Progenitor cell of endocrine pancreas (in vitro differentiated cells): ENCODE data around the gene NLRP11. TPM values are rescaled to one million over a fixed set of nuclear protein-coding genes. Genes with fewer than 3 reads are reported as not detected.

Experiments used
- DNase-seq: peaks from one replicate; pipeline ENCODE4 v3.0.0; 2021; ENCODE audit warnings: low spot score; ENCODE audit not compliant: unreplicated experiment
- H3K27ac Mint-ChIP-seq: 2 replicates; pipeline ENCODE4 v1.8.0; 2021; ENCODE audit warnings: mild to moderate bottlenecking, moderate library complexity, mixed read lengths
- H3K27me3 Mint-ChIP-seq: 2 replicates; pipeline ENCODE4 v1.8.0; 2021; ENCODE audit warnings: mixed read lengths
- H3K36me3 Mint-ChIP-seq: 2 replicates; pipeline ENCODE4 v1.8.0; 2022; ENCODE audit warnings: mixed read lengths; ENCODE audit not compliant: insufficient read depth
- H3K4me1 Mint-ChIP-seq: 2 replicates; pipeline ENCODE4 v1.8.0; 2021; ENCODE audit warnings: low read depth, mixed read lengths
- H3K4me3 Mint-ChIP-seq: 2 replicates; pipeline ENCODE4 v1.8.0; 2021; ENCODE audit warnings: low read depth, mild to moderate bottlenecking, moderate library complexity, mixed read lengths
- H3K9me3 Mint-ChIP-seq: 2 replicates; pipeline ENCODE4 v1.8.0; 2021; ENCODE audit warnings: low read depth, mixed read lengths
- total RNA-seq: library from RNA; stranded (reverse); gene quantifications from 2 replicates; pipeline ENCODE4 v1.2.1, GENCODE V29; 2021
- TF ChIP-seq, protein P1 (sequence below): fragments of 200-600 bp; sonication (generic); IDR thresholded peaks from one replicate; pipeline ENCODE4 v1.5.0; 2021; ENCODE audit warnings: antibody characterized with exemption, mild to moderate bottlenecking; ENCODE audit not compliant: unreplicated experiment

Gene NLRP11
- total RNA-seq, 1 donor from 2014 or later = not detected

DNA sequence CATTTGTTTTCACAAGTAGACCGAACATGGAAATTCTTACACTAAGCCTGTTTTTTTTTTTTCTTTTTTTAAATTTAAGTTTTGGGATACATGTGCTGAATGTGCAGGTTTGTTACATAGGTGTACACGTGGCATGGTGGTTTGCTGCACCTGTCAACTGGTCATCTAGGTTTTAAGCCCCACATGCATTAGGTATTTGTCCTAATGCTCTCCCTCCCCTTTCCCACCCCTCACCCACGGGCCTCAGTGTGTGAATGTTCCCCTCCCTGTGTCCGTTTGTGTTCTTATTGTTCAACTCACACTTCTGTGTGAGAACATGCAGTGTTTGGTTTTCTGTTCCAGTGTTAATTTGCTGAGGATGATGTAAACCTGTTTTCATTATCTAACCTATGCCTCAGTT is 7.1 kb upstream of the NLRP11 start:
- Mint-ChIP-seq H3K4me1 (no peaks in the 10 kb centered on the region), H3K36me3 (peaks cover 3% of the 10 kb centered on the region), H3K9me3 (peaks cover 50% of the 10 kb centered on the region)

DNA sequence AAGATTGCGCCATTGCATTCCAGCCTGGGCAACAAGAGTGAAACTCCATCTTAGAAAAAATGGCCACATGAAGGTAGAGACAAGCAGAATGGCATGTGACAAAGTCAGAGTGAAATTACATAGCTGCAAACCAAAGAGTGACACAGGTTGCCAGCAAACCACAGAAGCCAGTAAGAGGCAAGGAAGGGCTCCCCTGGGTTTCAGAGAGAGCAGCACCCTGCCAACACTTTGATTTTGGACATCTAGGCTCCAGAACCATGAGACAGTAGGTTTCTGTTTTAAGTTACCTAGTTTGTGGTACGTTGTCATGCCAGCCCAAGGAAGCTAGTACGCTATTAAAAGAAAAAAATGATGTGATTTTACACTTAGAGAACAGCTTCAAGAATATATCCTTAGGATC is 6.5 kb upstream of the NLRP11 start:
- H3K9me3 Mint-ChIP-seq = peaks cover 48% of the 10 kb centered on the region
- DNase-seq = no peak
- no peaks in the 10 kb centered on the region for H3K27me3 Mint-ChIP-seq
- no peaks in the 10 kb centered on the region for H3K4me1 Mint-ChIP-seq
- H3K36me3 Mint-ChIP-seq = peaks cover 2% of the 10 kb centered on the region
- no peak overlapping the region for H3K27ac Mint-ChIP-seq
- H3K4me3 Mint-ChIP-seq = no peak overlapping the region
- TF ChIP-seq, protein P1, sequence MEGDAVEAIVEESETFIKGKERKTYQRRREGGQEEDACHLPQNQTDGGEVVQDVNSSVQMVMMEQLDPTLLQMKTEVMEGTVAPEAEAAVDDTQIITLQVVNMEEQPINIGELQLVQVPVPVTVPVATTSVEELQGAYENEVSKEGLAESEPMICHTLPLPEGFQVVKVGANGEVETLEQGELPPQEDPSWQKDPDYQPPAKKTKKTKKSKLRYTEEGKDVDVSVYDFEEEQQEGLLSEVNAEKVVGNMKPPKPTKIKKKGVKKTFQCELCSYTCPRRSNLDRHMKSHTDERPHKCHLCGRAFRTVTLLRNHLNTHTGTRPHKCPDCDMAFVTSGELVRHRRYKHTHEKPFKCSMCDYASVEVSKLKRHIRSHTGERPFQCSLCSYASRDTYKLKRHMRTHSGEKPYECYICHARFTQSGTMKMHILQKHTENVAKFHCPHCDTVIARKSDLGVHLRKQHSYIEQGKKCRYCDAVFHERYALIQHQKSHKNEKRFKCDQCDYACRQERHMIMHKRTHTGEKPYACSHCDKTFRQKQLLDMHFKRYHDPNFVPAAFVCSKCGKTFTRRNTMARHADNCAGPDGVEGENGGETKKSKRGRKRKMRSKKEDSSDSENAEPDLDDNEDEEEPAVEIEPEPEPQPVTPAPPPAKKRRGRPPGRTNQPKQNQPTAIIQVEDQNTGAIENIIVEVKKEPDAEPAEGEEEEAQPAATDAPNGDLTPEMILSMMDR = no peak

More for the DNA sequence above, 7.1 kb upstream of the NLRP11 start:
- DNase-seq = no peak
- H3K27ac Mint-ChIP-seq = no peak overlapping the region
- TF ChIP-seq, protein P1 = no peak
- H3K27me3 Mint-ChIP-seq = no peaks in the 10 kb centered on the region
- H3K4me3 Mint-ChIP-seq = no peak overlapping the region

DNA sequence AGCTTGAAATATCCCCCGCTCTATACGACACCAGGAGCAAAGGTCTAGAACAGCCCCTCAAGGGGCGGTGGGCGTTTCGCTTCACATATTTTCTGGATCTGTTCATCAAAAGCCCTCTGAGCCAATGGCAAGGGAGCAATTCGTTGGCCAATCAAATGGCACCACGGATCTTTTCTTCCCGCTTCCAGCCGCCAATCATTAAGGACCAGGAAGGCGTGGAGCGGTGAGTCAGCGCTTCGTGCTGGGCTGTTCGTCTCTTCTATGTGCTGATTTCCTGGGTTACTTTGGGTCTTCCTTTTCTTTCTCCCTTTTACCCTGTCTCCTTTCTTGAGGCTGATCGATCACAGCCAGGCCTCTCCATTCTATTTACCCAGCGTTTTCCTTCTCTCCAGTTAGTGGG is 4.5 kb upstream of the NLRP11 start, which contains the start of gene NLRP4:
TSS of gene NLRP4 (plus strand) at position 201 of the 400 bp plus-strand sequence. CDS start 15,541 bp downstream, outside the sequence.
- Mint-ChIP-seq H3K4me1 (no peaks in the 10 kb centered on the region), H3K27ac (no peak within 1 kb of the TSS), H3K4me3 (no peak within 1 kb of the TSS), H3K36me3 (peaks cover 2% of the 10 kb centered on the region), H3K9me3 (peaks cover 50% of the 10 kb centered on the region), H3K27me3 (no peaks in the 10 kb centered on the region)
- DNase-seq = no peak
- TF ChIP-seq, protein P1 = no peak

DNA sequence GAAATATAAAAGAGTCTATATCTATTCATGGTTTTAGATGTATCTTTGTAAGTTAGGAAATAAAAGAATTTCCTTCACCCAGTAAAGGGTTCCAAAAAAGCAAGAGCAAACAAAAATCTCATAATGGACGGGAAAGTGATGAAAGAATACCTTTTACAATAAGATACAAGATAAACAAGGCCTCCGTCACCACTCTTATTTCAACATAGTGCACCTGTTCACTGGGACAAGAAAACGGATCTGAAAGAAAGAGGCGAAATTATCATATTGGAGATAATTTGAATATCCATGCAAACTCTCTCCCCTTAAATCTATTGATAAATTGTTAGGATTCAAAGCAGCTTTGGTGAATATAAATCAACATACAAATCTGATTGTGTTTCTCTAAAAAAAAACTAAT is 877 bp upstream of the NLRP11 start:
- peaks cover 2% of the 10 kb centered on the region for H3K36me3 Mint-ChIP-seq
- H3K27me3 Mint-ChIP-seq = no peaks in the 10 kb centered on the region
- peaks cover 48% of the 10 kb centered on the region for H3K9me3 Mint-ChIP-seq
- no peak overlapping the region for H3K4me3 Mint-ChIP-seq
- no peak for DNase-seq
- H3K4me1 Mint-ChIP-seq = no peaks in the 10 kb centered on the region
- H3K27ac Mint-ChIP-seq = no peak overlapping the region
- TF ChIP-seq, protein P1 = no peak

DNA sequence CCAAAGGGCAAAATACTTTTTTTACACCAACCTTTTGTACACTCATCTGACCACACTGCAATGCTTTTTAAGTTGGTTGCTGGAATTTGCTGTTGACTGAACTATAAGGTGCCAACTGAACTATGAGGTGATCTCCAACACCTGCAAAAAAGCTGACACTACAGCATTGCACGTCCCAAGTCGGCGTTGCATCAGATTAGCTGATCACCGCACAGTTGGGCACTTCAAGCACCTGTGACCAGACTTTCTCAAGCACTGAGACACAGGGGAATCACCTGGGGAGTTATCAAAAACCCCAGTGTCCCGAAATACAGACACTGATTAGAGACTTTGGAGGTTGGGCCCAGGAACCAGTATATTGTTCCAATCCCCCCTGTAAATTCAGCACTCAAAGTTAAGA is 1.1 kb downstream of the NLRP11 start:
- peaks cover 2% of the 10 kb centered on the region for H3K36me3 Mint-ChIP-seq
- TF ChIP-seq, protein P1 = no peak
- H3K9me3 Mint-ChIP-seq = peaks cover 40% of the 10 kb centered on the region
- no peak overlapping the region for H3K4me3 Mint-ChIP-seq
- no peak overlapping the region for H3K27ac Mint-ChIP-seq
- DNase-seq = no peak
- H3K4me1 Mint-ChIP-seq = no peaks in the 10 kb centered on the region
- H3K27me3 Mint-ChIP-seq = no peaks in the 10 kb centered on the region
